H9 (cell line): ENCODE measurements around the gene SIL1. TPM values are rescaled to one million over a fixed set of nuclear protein-coding genes. Genes with fewer than 3 reads are reported as not detected.

ENCODE experiments used
- DNase-seq: peaks from one replicate; pipeline ENCODE4 v3.0.0-alpha.2; 2017
- H2AFZ ChIP-seq: one replicate; pipeline ENCODE4 v1.6.1; 2013; ENCODE audit warnings: mild to moderate bottlenecking, low read length, control low read depth, moderate library complexity
- H2AK5ac ChIP-seq: 2 replicates; pipeline ENCODE4 v1.6.1; 2013; ENCODE audit warnings: low read length, control low read depth, mixed read lengths; ENCODE audit not compliant: insufficient read length
- H2BK120ac ChIP-seq: one replicate; pipeline ENCODE4 v1.6.1; 2013; ENCODE audit warnings: low read depth, mild to moderate bottlenecking, low read length, control low read depth, inconsistent platforms; ENCODE audit not compliant: poor library complexity, severe bottlenecking
- H2BK12ac ChIP-seq: 2 replicates; pipeline ENCODE4 v1.6.1; 2013; ENCODE audit warnings: low read length, control low read depth, mixed read lengths, low read depth; ENCODE audit not compliant: insufficient read length
- H2BK15ac ChIP-seq: 2 replicates; pipeline ENCODE4 v1.6.1; 2013; ENCODE audit warnings: low read depth, low read length, control low read depth
- H2BK20ac ChIP-seq: one replicate; pipeline ENCODE4 v1.6.1; 2013; ENCODE audit warnings: low read depth, mild to moderate bottlenecking, low read length, control low read depth, inconsistent platforms; ENCODE audit not compliant: poor library complexity, severe bottlenecking
- H2BK5ac ChIP-seq: 2 replicates; pipeline ENCODE4 v1.6.1; 2013; ENCODE audit warnings: low read length, control low read depth, mixed read lengths; ENCODE audit not compliant: insufficient read length
- H3K14ac ChIP-seq: 2 replicates; pipeline ENCODE4 v1.6.1; 2013; ENCODE audit warnings: low read length, control low read depth; ENCODE audit not compliant: insufficient read depth
- H3K18ac ChIP-seq: 2 replicates; pipeline ENCODE4 v1.6.1; 2013; ENCODE audit warnings: low read depth, mild to moderate bottlenecking, mixed read lengths, low read length, control low read depth; ENCODE audit not compliant: insufficient read length
- H3K23ac ChIP-seq: 2 replicates; pipeline ENCODE4 v1.6.1; 2013; ENCODE audit warnings: low read length, control low read depth, mixed read lengths, low read depth; ENCODE audit not compliant: insufficient read length
- H3K23me2 ChIP-seq: 2 replicates; pipeline ENCODE4 v1.6.1; 2013; ENCODE audit warnings: low read depth, mild to moderate bottlenecking, mixed read lengths, low read length, control low read depth; ENCODE audit not compliant: insufficient read length, poor library complexity, severe bottlenecking
- H3K27ac ChIP-seq: 2 replicates; pipeline ENCODE4 v1.5.1; 2013; ENCODE audit warnings: low read length, control low read depth, mixed read lengths, low read depth; ENCODE audit not compliant: insufficient read length
- H3K27me3 ChIP-seq: 2 replicates; pipeline ENCODE4 v1.6.1; 2013; ENCODE audit warnings: low read length, control low read depth, inconsistent platforms; ENCODE audit not compliant: insufficient read depth
- H3K4ac ChIP-seq: 2 replicates; pipeline ENCODE4 v1.6.1; 2013; ENCODE audit warnings: low read depth, mild to moderate bottlenecking, control low read depth, inconsistent platforms, low read length, moderate library complexity
- H3K4me1 ChIP-seq: 2 replicates; pipeline ENCODE4 v1.6.1; 2013; ENCODE audit warnings: low read length, control low read depth, inconsistent platforms; ENCODE audit not compliant: insufficient read depth
- H3K4me2 ChIP-seq: 2 replicates; pipeline ENCODE4 v1.6.1; 2013; ENCODE audit warnings: low read length, control low read depth, mixed read lengths; ENCODE audit not compliant: insufficient read length, insufficient read depth
- H3K56ac ChIP-seq: 2 replicates; pipeline ENCODE4 v1.6.1; 2013; ENCODE audit warnings: low read depth, mild to moderate bottlenecking, mixed read lengths, low read length, control low read depth; ENCODE audit not compliant: insufficient read length
- H3K79me1 ChIP-seq: 2 replicates; pipeline ENCODE4 v1.6.1; 2013; ENCODE audit warnings: low read depth, mild to moderate bottlenecking, moderate library complexity, low read length, control low read depth, inconsistent platforms; ENCODE audit not compliant: insufficient read depth, poor library complexity, severe bottlenecking
- H3K79me2 ChIP-seq: 2 replicates; pipeline ENCODE4 v1.6.1; 2013; ENCODE audit warnings: low read length, control low read depth, inconsistent platforms; ENCODE audit not compliant: insufficient read depth
- H3K9ac ChIP-seq: 2 replicates; pipeline ENCODE4 v1.6.1; 2013; ENCODE audit warnings: low read length, control low read depth, mixed read lengths; ENCODE audit not compliant: insufficient read length; ENCODE audit errors: extremely low read depth
- H3K9me3 ChIP-seq: one replicate; pipeline ENCODE4 v1.6.1; 2013; ENCODE audit warnings: low read depth, low read length, inconsistent platforms; ENCODE audit not compliant: control insufficient read depth
- H3T11ph ChIP-seq: one replicate; pipeline ENCODE4 v1.6.1; 2013; ENCODE audit warnings: mild to moderate bottlenecking, low read length, control low read depth, inconsistent platforms
- H4K20me1 ChIP-seq: one replicate; pipeline ENCODE4 v1.6.1; 2013; ENCODE audit not compliant: control insufficient read depth, insufficient read length, insufficient read depth
- H4K5ac ChIP-seq: 2 replicates; pipeline ENCODE4 v1.6.1; 2013; ENCODE audit warnings: low read depth, mild to moderate bottlenecking, mixed read lengths, low read length, control low read depth; ENCODE audit not compliant: insufficient read length
- H4K8ac ChIP-seq: replicated peaks from 2 replicates; pipeline ENCODE4 v1.6.1; 2013; ENCODE audit warnings: low read length, control low read depth, mixed read lengths, low read depth; ENCODE audit not compliant: insufficient read length
- H4K91ac ChIP-seq: 2 replicates; pipeline ENCODE4 v1.6.1; 2013; ENCODE audit warnings: low read depth, mild to moderate bottlenecking, moderate library complexity, mixed read lengths, low read length, control low read depth; ENCODE audit not compliant: insufficient read length
- H3K27ac Mint-ChIP-seq, 3 experiments: 2 replicates in 2 of 3; 3 replicates in 1 of 3; pipeline ENCODE4 v1.8.0; 2020 to 2021; ENCODE audit warnings: mixed read lengths in 3 of 3, mild to moderate bottlenecking in 1 of 3, moderate library complexity in 1 of 3
- H3K27me3 Mint-ChIP-seq: 2 replicates; pipeline ENCODE4 v1.8.0; 2021; ENCODE audit warnings: low read depth, mild to moderate bottlenecking, moderate library complexity, mixed read lengths
- H3K36me3 Mint-ChIP-seq, 3 experiments: 2 replicates in 2 of 3; 3 replicates in 1 of 3; pipeline ENCODE4 v1.8.0; 2020 to 2021; ENCODE audit warnings: low read depth in 3 of 3, mixed read lengths in 3 of 3; ENCODE audit not compliant: insufficient read depth in 1 of 3
- H3K4me1 Mint-ChIP-seq, 2 experiments: 2 replicates each; pipeline ENCODE4 v1.8.0; 2020; ENCODE audit warnings: mixed read lengths in 2 of 2
- H3K4me3 Mint-ChIP-seq, 2 experiments: 2 replicates in 1 of 2; 3 replicates in 1 of 2; pipeline ENCODE4 v1.8.0; 2020 to 2021; ENCODE audit warnings: mild to moderate bottlenecking in 2 of 2, mixed read lengths in 2 of 2, moderate library complexity in 1 of 2
- H3K9me3 Mint-ChIP-seq, 2 experiments: 2 replicates in 1 of 2; 3 replicates in 1 of 2; pipeline ENCODE4 v1.8.0; 2020; ENCODE audit warnings: mild to moderate bottlenecking in 2 of 2, mixed read lengths in 2 of 2, moderate library complexity in 1 of 2
- CTCF ChIP-seq: fragments of 200-600 bp; sonication (generic); conservative IDR thresholded peaks from 3 replicates; pipeline ENCODE4 v1.8.0; 2021; ENCODE audit warnings: antibody characterized with exemption, mild to moderate bottlenecking
- WGBS: extraction: QIAGEN DNeasy Blood & Tissue Kit; methylation state at CpG from one replicate; pipeline ENCODE4 v1.1.7; 2013; ENCODE audit warnings: missing lambda C conversion rate, low lambda C conversion rate, mixed read lengths; ENCODE audit not compliant: insufficient read length; ENCODE audit errors: extremely low coverage; 5-methylcytosine and 5-hydroxymethylcytosine counted together
- total RNA-seq: library from RNA; stranded (reverse); gene quantifications from 2 replicates; pipeline ENCODE4 v1.2.1, GENCODE V29; 2021

The SIL1 gene
- total RNA-seq, 1 experiment from 2014 or later: 10.6 TPM

- WGBS: no CpG with 5 or more reads among the region's 2 CpGs
- Histone ChIP-seq H4K8ac (no peak overlapping the region), H2BK5ac (no peak overlapping the region), H3K79me1 (no peaks in the 10 kb centered on the region), H2BK12ac (no peak overlapping the region), H3T11ph (no peak overlapping the region), H3K79me2 (no peaks in the 10 kb centered on the region), H4K5ac (no peak overlapping the region), H4K20me1 (no peaks in the 10 kb centered on the region), H3K27me3 (no peaks in the 10 kb centered on the region), H3K9ac (no peak overlapping the region), H2BK20ac (no peak overlapping the region), H3K14ac (no peak overlapping the region), H2AFZ (no peak overlapping the region), H3K23me2 (no peaks in the 10 kb centered on the region), H3K9me3 (no peaks in the 10 kb centered on the region), H2AK5ac (no peak overlapping the region), H3K23ac (no peak overlapping the region), H2BK120ac (no peak overlapping the region), H3K27ac (no peak overlapping the region), H3K4ac (no peak overlapping the region), H3K56ac (no peak overlapping the region), H4K91ac (no peak overlapping the region), H3K4me1 (peaks cover 8% of the 10 kb centered on the region; the same call in 1 of the 2 replicates), H3K4me2 (no peak overlapping the region), H3K18ac (no peak overlapping the region), H2BK15ac (no peak overlapping the region)
- H3K9me3 Mint-ChIP-seq: peaks cover 10 to 12% of the 10 kb centered on the region in 2 experiments
- H3K4me1 Mint-ChIP-seq: peaks cover 26% of the 10 kb centered on the region in 2 experiments
- DNase-seq: no peak
- H3K27me3 Mint-ChIP-seq: no peaks in the 10 kb centered on the region; the same call in 1 of the 2 replicates
- H3K4me3 Mint-ChIP-seq: no peak overlapping the region
- H3K36me3 Mint-ChIP-seq: peaks cover 2 to 13% (median 2%) of the 10 kb centered on the region in 3 experiments; a peak in 5 of 7 replicates
- TF ChIP-seq CTCF: no peak
- no peak overlapping the region for H3K27ac Mint-ChIP-seq
Observed at GRCh38 chr5:139212906-139213305, 14.7 kb upstream of the SIL1 start.
